ENCODE measurements around the gene PIP5KL1.

DNA sequence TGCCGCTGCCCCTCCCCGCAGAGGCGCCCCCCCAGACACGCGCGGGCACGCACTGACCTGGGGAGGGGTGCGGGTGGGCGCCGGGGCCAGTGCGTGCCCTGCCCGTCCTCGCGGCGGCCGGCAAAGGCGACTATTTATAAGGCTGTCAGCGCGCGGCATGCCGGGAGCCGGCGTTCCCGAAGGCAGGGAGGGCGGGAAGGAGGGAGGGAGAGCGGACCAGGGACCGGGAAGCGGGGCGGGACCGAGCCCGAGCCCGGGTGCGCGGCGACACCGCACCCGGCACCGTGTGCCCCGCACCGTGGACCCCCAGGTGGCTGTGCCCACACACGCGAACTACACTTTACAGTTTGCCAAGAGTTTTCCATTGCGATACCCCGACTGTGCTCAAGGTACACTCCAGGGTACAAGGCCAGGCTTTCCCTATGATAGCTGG lies 53.0 kb downstream of the PIP5KL1 start, which contains the start of gene AK1:
- TF ChIP-seq CTCF (IDR thresholded peaks at IDR 0.05; ENCODE audit: insufficient read depth, low read length, poor library complexity, severe bottlenecking) (no peak), EZH2phosphoT487 (conservative IDR thresholded peaks at IDR 0.05; ENCODE audit: low read length) (no peak)
